22Rv1 (cell line): ENCODE measurements around the gene NCK1.

ENCODE experiments used
- ZFX ChIP-seq: fragments of 450-650 bp; IDR thresholded peaks from 2 replicates; pipeline ENCODE4 v1.6.1; 2017; ENCODE audit warnings: antibody characterized with exemption, borderline replicate concordance
- TF ChIP-seq, protein P1 (sequence below): fragments of 450-650 bp; IDR thresholded peaks from 2 replicates; pipeline ENCODE4 v1.5.1; 2017; ENCODE audit warnings: mild to moderate bottlenecking

GRCh38 chr3:136817448-136817847, 44.6 kb upstream of the NCK1 start:
- TF ChIP-seq, protein P1, sequence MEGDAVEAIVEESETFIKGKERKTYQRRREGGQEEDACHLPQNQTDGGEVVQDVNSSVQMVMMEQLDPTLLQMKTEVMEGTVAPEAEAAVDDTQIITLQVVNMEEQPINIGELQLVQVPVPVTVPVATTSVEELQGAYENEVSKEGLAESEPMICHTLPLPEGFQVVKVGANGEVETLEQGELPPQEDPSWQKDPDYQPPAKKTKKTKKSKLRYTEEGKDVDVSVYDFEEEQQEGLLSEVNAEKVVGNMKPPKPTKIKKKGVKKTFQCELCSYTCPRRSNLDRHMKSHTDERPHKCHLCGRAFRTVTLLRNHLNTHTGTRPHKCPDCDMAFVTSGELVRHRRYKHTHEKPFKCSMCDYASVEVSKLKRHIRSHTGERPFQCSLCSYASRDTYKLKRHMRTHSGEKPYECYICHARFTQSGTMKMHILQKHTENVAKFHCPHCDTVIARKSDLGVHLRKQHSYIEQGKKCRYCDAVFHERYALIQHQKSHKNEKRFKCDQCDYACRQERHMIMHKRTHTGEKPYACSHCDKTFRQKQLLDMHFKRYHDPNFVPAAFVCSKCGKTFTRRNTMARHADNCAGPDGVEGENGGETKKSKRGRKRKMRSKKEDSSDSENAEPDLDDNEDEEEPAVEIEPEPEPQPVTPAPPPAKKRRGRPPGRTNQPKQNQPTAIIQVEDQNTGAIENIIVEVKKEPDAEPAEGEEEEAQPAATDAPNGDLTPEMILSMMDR = no peak
- no peak for TF ChIP-seq ZFX
